GM19452 (cell line): ENCODE data around the gene TRIM40.

Experiments
- ATAC-seq: cut with Tn5 transposase; IDR thresholded peaks from one replicate; pipeline ENCODE4 v1.9.1; 2021; ENCODE audit not compliant: unreplicated experiment

The TRIM40 gene

GRCh38 chr6:30195951-30196350 is 60.0 kb downstream of the TRIM40 start:
- no peak for ATAC-seq

GRCh38 chr6:30196376-30196775 is 60.4 kb downstream of the TRIM40 start:
- no peak for ATAC-seq
